ENCODE measurements around the gene STARD10. TPM values are rescaled to one million over a fixed set of nuclear protein-coding genes. Genes with fewer than 3 reads are reported as not detected.

Gene STARD10
- total and polyA plus RNA-seq, 2 donors (not counting 3 experiments of a cell fraction or from before 2014, with no cell fraction given): 16.1 to 22.5 TPM

- dilution Hi-C loops (cut with MboI; ENCODE audit: extremely low pct_ligation_motif_present, low sequenced_read_pairs): no loop called here
- no peaks in the 10 kb centered on the region for H3K9me3 ChIP-seq (replicated peaks; ENCODE audit: control insufficient read depth, insufficient read depth, low read length)
- no peak overlapping the region for H2AFZ ChIP-seq (ENCODE audit: low read depth, low read length)
- DNase-seq (ENCODE audit: low read depth, low spot score): no peak
- peaks cover 11% of the 10 kb centered on the region for H3K4me1 ChIP-seq (ENCODE audit: control insufficient read depth, extremely low read depth, insufficient read depth, low read length)
- no TSS peak for BruUV-seq (replicated peaks)
- ChIA-PET POLR2A (interaction anchor here (0.6 to 1.2 kb wide), 2 partner anchors 346 to 412 kb away, joined by 3 to 5 read pairs; no protein-coding TSS in a partner anchor), CTCF (interaction anchor here (1.0 to 7.9 kb wide), 9 partner anchors 8 to 456 kb away, joined by 3 to 196 read pairs (median 21); partner anchors contain the start of gene FCHSD2)
- intact Hi-C loops (cut with micrococcal nuclease): loop anchor here (5.0 kb wide), 1 partner anchor 89 kb away; no protein-coding TSS in a partner anchor
- H3K4me2 ChIP-seq (ENCODE audit: insufficient read depth, low read length): no peak overlapping the region
- no peak overlapping the region for H3K27ac ChIP-seq (ENCODE audit: insufficient read depth, low read depth, low read length)
- no peak for FAIRE-seq
- peaks cover 0 to 6% of the 10 kb centered on the region in 2 experiments for H3K36me3 ChIP-seq (ENCODE audit: control insufficient read depth in 2 of 2, extremely low read depth in 1 of 2, insufficient read depth in 2 of 2, low read length in 2 of 2)
- H3K27me3 ChIP-seq (ENCODE audit: control insufficient read depth in 2 of 2, insufficient read depth in 2 of 2, low read length in 2 of 2): no peaks in the 10 kb centered on the region
- no peak overlapping the region for H3K9ac ChIP-seq (replicated peaks; ENCODE audit: extremely low read depth, insufficient read depth, low read length)
- H3K79me2 ChIP-seq (ENCODE audit: control insufficient read depth, insufficient read depth, low read length): no peaks in the 10 kb centered on the region
- no peaks in the 10 kb centered on the region for H3K9me1 ChIP-seq (replicated peaks; ENCODE audit: control insufficient read depth, extremely low read depth, insufficient read depth, low read length)
- no peak overlapping the region for H3K4me3 ChIP-seq (replicated peaks in 1 of 3; ENCODE audit: insufficient read depth in 1 of 3, low read depth in 1 of 3, low read length in 3 of 3)
- H4K20me1 ChIP-seq (replicated peaks; ENCODE audit: control insufficient read depth, extremely low read depth, insufficient read depth, low read length): no peaks in the 10 kb centered on the region
- TF ChIP-seq JUN (IDR thresholded peaks at IDR 0.05; ENCODE audit: borderline replicate concordance, insufficient read depth, insufficient read length, low read depth) (no peak), POLR2AphosphoS5 (IDR thresholded peaks at IDR 0.05; ENCODE audit: insufficient read depth, low read depth, low read length) (no peak), EZH2 (IDR thresholded peaks at IDR 0.05; ENCODE audit: borderline replicate concordance, low read depth, low read length, severe bottlenecking) (no peak), FOS (IDR thresholded peaks at IDR 0.05; ENCODE audit: borderline replicate concordance, insufficient read depth, low read length) (no peak), MYC (IDR thresholded peaks at IDR 0.05; ENCODE audit: low read depth, low read length) (no peak), CTCF (IDR thresholded peaks at IDR 0.05; ENCODE audit: extremely low read depth in 1 of 2, insufficient read depth in 1 of 2, low read depth in 1 of 2, low read length in 2 of 2) (no peak), MAX (IDR thresholded peaks at IDR 0.05; ENCODE audit: insufficient read depth, insufficient read length) (no peak), POLR2A (IDR thresholded peaks at IDR 0.05; ENCODE audit: low read depth, low read length) (no peak), GATA2 (IDR thresholded peaks at IDR 0.05; ENCODE audit: insufficient read depth, insufficient read length, low read depth, low read length) (no peak)
Observed at GRCh38 chr11:72833083-72833733, 39.4 kb upstream of the STARD10 start.
